Measurements from ENCODE around the gene BMPR1A.
"Not testable (repeated sequence)": the region's sequence is repeated elsewhere in the genome, so short reads cannot be mapped to it uniquely, and the experiment has no call there.

Gene BMPR1A

DNA sequence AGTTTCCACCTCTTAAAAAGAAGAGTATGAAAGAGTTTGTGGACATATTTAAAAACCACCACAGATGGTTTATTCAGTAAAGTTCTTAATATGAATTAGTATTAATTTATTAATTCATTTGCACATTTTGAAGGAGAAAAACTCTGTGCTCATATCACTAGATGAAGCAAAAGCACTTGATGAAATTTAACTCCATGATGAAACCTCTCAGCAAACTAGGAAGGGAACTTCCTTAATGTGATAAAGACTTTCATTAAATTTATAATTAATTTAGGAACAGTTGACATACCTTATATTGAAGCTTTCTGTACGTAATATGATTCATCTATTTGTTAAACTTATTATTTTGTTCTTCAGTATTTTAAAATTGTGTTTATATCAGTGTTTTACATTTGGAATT lies 101.6 kb downstream of the BMPR1A start:
- no peak for DNase-seq

DNA sequence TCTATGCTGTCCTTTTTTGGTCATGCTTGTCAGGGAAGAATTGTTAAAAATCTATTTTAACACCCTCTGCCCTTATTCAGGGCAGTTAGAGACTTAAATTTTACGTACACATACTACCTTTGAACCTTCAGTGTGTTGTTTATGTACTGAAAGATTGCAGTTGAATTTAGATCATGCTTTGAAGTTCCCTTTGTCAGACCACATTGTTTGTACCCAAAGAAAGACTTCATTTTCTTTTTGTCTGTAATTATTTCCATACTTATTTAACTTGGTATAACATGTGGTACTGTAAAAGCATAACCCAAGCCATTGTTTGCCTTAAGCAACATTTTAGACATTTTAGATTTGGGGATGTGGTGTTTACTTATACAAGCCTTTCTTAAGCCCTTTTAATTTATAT lies 104.9 kb downstream of the BMPR1A start:
- intact Hi-C loops (cut with DNase I), result no loop called here

More for the DNA sequence above, 101.6 kb downstream of the BMPR1A start:
- intact Hi-C loops (cut with DNase I), result no loop called here

DNA sequence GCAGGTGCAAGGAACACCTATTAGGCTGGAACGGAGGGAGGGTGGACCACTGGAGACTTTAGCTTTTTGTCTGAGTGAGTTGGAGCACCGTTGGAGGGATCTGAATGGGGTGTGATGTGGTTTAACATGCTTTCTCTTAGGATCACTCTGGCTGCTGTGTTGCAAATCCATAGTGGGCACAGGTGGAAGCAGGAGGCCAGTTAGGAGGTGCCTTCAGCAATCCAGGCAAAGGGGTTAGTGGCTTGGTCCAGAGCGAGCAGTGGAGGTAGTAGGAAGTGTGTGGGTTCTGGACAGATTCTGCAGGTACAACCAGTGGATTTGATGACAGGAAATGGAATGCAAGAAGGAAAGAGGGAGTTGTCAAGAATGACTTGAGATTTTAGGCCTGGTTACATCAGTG lies 106.0 kb downstream of the BMPR1A start:
- intact Hi-C loops (cut with DNase I), result no loop called here
- DNase-seq, result no peak

More for the DNA sequence above, 104.9 kb downstream of the BMPR1A start:
- DNase-seq, result no peak

DNA sequence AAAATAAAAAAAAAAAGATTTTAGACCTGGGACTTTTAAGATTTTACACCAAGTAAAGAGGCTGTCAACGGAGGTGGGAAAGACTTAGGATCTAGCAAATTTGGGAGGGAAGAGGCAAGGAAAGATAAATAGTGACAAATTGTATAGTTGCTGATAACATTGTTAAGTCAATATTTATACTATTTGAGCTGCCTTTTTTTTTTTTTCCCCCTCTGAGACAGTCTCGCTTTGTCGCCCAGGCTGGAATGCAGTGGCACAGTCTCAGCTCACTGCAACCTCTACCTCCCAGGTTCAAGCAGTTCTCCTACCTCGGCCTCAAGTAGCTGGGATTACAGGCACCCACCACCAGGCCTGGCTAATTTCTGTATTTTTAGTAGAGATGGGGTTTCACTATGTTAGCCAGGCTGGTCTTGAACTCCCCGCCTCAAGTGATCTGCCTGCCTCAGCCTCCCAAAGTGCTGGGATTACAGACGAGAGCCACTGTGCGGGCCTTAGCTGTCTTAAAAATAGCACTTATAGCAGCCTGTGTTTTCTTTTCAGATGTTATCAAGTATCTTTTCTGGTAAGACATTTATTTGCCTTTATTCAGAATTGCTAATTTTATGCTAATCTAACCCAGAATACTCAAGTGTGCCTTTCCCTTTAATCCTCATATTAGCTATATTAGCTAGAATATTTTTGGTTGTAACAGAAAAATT lies 106.5 kb downstream of the BMPR1A start:
- no peak for DNase-seq
- intact Hi-C loops (cut with DNase I), result no loop called here

DNA sequence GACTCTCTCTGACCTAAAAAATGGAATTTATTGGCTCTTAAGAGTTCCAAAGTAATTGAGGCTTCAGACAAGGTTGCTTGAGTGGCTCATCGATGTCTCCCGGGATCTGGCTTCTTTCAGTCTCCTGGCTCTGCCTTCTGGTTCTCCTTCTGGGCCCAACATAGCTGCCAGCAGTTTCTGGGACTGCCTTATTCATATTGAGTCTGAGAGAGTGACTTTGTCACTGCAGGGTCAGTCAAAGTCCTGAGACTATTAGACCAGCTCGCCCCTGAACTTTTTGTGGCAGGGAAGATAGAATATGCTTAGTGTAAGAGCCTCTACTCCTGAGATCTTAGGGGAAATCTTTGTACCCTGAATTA lies 107.0 kb downstream of the BMPR1A start:
- DNase-seq, result peak in 3 of 42 donors; percentile 14 to 48 (median 16)

DNA sequence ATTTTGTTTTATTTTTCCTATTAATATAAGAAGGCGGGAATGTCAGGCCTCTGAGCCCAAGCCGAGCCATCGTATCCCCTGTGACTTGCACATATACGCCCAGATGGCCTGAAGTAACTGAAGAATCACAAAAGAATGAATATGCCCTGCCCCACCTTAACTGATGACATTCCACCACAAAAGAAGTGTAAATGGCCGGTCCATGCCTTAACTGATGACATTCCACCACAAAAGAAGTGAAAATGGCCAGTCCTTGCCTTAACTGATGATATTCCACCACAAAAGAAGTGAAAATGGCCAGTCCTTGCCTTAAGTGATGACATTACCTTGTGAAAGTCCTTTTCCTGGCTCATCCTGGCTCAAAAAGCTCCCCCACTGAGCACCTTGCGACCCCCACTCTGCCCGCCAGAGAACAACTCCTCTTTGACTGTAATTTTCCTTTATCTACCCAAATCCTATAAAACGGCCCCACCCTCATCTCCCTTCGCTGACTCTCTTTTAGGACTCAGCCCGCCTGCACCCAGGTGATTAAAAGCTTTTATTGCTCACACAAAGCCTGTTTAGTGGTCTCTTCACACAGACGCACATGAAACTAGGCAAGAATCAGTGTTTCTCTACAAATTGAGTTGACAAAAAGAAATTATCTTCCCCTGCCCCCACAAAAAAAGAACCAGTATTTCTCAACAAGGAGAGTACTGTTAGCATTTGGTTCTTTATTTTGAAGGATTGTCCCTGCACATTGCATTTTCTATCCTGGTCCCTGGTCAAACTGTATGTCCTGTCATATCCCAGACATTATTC lies 108.8 kb downstream of the BMPR1A start:
- DNase-seq; intact Hi-C loops (cut with DNase I): not testable (repeated sequence)

More for the DNA sequence above, 107.0 kb downstream of the BMPR1A start:
- intact Hi-C loops (cut with DNase I), result no loop called here

DNA sequence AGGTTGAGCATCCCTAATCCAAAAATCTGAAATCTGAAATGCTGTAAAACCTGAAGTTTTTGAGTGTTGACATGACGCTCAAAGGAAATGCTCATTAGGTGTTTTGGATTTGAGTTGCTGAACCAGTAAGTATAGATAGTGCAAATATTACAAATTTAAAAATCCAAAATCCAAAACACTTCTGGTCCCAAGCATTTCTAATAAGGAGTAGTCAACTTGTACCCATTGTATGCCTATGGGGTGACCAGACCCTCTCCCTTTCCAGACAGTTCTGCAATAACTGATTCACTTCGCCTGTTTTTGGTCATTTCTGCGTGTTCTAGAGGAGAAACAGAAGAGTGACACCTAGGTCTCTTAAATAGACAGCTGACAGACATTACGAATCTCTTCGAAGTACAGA lies 110.7 kb downstream of the BMPR1A start:
- intact Hi-C loops (cut with DNase I), result no loop called here
- DNase-seq, result no peak

DNA sequence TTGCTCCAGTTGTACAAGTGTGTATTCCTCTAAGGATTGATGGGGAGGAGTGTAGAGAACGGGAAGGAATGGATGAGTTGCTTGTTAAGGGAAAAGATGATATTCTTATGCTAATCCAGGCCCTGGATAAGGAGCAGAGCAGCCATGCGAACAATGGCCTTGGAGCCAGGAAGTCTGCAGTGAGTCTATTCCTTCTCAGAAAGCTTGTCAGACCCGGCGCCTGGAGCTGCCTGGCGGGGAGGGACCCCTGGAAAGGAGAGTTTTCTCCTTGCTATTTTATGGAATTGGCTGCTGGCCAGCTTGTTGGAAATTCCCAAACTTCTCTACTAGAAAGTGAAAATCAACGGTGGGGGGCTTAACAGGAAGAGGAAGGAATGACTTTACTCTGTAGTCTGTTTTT lies 111.9 kb downstream of the BMPR1A start:
- intact Hi-C loops (cut with DNase I), result no loop called here
- DNase-seq, result peak in 14 of 42 donors; percentile 6 to 70 (median 38)

DNA sequence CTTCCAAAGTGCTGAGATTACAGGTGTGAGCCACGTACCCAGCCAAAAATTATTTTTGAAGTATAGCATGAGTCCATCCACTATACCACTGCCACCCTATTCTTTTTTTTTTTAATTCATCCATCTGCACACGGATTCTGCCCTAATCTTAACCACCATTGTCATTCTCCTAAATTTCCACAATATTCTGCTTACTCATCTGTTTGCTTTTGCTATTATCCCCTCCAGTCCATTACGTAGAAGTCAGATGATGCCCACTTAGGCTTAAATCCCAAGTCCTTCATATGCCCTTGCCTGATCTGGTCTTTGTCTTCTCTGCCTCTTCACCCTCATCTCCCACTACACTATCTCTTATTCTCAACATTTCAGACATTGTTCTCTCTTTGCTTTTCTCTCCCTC lies 114.3 kb downstream of the BMPR1A start:
- no peak for DNase-seq
- intact Hi-C loops (cut with DNase I), result no loop called here

DNA sequence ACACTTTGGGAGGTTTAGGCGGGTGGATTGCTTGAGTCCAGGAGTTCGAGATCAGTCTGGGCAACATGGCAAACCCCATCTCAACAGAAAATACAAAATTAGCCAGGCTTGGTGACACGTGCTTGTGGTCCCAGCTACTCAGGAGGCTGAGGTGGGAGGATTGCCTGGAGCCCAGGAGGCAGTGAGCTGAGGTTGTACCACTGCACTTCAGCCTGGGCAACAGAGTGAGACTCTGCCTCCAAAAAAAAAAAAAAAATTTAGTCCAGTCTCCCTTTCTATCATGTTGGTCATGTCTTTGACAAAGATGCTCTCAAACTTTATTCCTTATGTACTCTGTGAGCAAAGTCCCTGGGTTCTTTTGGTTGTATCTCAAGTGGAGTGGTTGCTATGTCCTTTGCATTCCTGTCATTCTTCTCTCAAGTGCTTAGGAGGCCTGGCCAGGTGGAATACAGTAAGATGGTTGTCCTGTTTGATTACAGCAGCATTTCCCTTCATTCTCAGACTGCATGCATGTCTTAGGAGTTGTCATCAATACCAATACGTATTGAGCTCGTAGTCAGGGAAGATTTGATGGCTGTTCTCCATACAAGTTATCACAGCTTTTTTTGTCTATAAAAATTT lies 115.3 kb downstream of the BMPR1A start:
- intact Hi-C loops (cut with DNase I), result no loop called here
- DNase-seq, result no peak

DNA sequence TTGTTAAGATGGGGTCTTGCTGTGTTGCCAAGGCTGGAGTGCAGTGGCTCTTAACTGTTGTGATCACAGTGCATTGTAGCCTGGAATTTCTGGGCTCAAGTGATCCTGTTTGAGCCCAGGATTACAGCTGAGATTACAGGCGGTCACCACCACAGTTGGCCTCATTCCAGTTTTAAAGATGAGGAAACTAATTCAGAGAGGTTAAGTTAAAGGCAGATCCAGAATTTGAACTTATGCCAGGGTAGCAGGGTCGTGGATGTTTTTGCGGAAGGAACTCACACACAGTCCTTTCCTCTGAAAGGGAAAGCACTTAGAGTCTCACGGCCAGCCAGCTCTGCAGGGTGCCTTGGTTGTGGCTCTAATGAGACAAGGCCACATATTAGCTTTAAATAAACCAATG lies 116.3 kb downstream of the BMPR1A start:
- intact Hi-C loops (cut with DNase I), result no loop called here

DNA sequence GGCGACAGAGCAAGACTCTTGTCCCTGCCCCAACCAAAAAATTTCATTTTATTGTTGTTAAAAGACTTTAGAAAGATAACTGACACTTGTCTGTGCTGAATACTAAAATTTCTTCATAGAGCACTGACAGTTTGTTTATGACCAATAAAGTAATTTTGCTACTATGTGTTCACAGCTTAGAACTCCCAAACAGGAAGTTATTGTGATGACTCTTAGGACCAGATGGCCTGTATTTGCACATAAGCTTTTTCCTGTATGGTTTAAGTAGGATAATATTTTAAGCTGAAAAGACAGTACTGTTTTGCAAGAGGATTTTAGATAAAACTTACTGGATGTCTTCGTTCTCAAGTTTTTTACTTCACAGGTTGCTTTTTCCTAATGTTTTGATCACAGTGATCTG lies 120.3 kb downstream of the BMPR1A start:
- intact Hi-C loops (cut with DNase I), result no loop called here

More for the DNA sequence above, 116.3 kb downstream of the BMPR1A start:
- DNase-seq, result peak in 5 of 42 donors; percentile 2 to 39 (median 15)

DNA sequence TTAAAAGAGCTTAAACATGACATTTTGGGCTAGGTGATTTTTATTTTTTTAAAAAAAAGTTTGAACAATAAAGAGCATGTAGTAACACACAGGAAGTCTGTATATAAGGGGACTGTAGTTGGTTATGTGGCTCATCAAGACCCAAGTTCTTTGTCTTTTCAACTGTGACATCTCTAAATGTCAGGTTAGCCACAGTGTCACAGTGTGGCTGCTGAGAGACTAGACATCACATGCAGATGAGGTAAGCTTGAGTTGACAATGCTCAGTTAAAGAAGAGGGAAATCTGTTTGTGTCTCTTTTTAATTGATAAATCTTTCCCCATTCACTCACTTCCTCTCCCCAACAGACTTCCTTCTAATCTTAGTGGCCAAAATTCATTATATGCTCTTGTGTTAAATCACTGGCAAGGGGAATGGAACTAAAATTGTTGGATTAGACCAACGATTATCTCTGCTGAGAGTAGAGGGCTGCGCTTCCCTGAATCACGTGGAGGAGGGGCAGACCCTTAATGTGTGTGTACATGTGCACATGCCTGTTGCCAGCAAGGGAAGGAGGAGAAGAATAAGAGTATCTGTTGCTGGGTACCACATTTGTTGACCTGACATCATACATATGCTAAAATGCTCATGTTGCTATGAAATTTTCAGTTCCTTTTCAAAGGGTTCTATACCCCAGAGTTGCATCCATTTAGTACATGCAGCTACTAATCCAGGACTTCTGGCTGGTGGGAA lies 122.7 kb downstream of the BMPR1A start:
- intact Hi-C loops (cut with DNase I), result no loop called here
- no peak for DNase-seq

More for the DNA sequence above, 120.3 kb downstream of the BMPR1A start:
- no peak for DNase-seq

DNA sequence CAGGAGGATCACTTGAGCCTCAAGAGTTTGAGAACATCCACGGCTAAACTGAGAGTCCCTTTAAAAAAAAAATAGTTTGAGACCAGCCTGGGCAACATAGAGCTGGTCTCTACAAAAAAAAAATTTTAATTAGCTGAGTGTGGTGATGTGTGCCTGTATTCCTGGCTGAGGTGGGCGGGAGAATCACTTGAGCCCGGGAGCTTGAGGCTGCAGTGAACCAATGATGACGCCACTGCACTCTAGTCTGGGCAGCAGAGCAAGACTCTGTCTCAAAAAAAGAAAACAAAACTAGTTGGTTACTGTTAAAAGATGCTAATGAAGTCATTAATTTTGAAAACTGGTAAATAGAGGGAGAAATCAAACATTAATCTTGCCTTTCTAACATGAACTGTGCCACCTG lies 124.6 kb downstream of the BMPR1A start:
- DNase-seq, result no peak
- intact Hi-C loops (cut with DNase I), result no loop called here

DNA sequence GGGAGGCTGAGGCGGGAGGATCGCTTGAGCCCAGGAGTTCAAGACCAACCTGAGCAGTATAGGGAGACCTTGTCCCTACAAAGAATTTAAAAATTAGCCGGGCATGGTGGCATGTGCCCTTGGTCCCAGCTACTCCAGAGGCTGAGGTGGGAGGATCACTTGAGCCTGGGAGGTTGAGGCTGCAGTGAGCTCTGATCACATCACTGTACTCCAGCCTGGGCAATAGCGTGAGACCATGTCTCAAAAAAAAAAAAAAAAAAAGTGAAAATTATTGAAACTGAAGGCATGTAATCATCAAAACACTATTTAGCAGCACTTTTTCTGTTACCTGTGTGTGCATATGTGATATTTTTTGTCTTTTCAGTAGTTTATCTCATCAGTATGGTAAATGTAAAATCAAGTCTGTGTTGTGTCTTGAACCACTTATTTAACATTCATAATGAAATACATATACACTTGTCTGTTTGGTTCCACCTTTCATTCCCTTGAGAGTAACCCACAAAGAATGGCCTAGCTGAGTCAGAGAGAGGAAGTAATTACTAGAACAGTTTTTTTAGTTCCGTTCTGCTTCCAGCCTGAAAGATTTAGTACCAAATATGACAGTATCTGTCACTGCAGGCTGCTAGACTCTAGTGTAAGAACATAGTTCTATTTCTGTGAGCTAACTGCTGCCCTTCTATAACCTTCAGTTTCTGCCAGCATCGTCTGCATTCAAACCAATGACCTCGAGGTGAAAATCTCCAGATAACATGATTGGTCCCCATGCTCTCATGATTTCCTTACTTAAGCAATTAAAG lies 132.4 kb downstream of the BMPR1A start:
- intact Hi-C loops (cut with DNase I), result no loop called here
- no peak for DNase-seq

DNA sequence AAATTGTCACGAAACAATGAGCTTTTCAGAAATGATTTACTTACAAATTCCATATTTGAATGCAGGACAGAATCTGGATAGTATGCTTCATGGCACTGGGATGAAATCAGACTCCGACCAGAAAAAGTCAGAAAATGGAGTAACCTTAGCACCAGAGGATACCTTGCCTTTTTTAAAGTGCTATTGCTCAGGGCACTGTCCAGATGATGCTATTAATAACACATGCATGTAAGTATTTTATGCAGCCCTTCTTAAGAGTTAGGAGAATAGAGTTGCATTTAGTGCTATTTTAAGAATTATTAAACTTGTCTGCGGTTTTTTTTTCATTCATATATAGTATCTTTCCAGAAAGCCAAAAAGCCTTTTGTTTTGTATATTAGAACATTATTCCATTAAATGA lies 133.6 kb downstream of the BMPR1A start:
- no peak for DNase-seq
- intact Hi-C loops (cut with DNase I), result loop anchor here (10.0 kb wide), 1 partner anchor 485 kb away; no protein-coding TSS in a partner anchor

DNA sequence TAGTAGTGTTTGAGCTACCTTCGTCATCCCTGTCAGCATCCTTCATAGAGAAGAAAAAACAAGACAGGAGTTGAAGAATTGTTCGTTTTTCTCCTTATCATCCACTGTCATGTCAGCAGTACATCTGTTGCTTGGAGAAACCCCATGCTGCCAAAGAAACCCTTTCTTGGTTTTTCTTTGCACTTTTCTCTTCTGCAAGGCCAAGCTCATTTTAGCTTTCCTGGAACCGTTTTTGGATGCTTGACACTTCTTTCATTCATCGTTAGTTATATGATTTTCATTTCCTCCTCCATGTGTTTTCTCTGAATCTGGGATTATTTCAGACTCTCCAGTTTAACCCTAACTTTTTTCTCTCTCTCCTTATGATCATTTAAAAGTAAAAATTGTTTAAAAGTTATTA lies 142.1 kb downstream of the BMPR1A start:
- intact Hi-C loops (cut with DNase I), result loop anchor here (5.0 to 10.0 kb wide), 3 partner anchors 141 to 494 kb away; partner anchors contain the start of gene BMPR1A
- no peak for DNase-seq

DNA sequence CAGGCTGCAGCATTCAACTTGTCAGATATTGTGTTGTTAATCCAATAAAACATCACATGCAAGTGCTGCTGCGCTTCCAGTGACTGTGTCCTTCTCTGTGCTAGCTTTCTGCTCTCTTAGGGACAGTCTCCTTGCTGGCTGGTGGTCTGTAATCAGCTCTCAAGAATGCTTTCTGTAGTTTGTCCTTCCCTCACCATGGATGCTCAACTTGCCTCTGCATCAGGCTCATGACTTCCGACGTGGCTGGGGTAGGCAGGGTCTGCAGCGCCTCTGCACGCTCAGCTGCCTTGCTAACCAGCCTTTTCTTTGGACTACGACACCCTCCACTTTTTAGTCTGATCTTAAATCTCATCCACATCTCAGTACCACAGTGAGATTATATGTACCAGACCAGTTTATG lies 142.7 kb downstream of the BMPR1A start:
- DNase-seq, result peak in 21 of 42 donors; percentile 7 to 54 (median 20)
- intact Hi-C loops (cut with DNase I), result loop anchor here (5.0 to 10.0 kb wide), 3 partner anchors 142 to 494 kb away; partner anchors contain the start of gene BMPR1A
